ENCODE measurements around the gene TTC29. TPM values are rescaled to one million over a fixed set of nuclear protein-coding genes. Genes with fewer than 3 reads are reported as not detected.

Gene TTC29
- not detected in 2 replicates for total RNA-seq

GRCh38 chr4:146945556-146946374 lies at the start of gene TTC29:
TSS of gene TTC29 (minus strand) at chr4:146945864. CDS start at chr4:146939895, 5,969 bp downstream.

Data from cardiac atrium fibroblast (primary cell).